ENCODE results near the gene THRSP. TPM values are rescaled to one million over a fixed set of nuclear protein-coding genes. Genes with fewer than 3 reads are reported as not detected.
"Not testable (repeated sequence)": the region's sequence is repeated elsewhere in the genome, so short reads cannot be mapped to it uniquely, and the experiment has no call there.

The THRSP gene
- total RNA-seq, 1 donor = not detected

- peak; percentile 81 for DNase-seq (ENCODE audit: low read depth)
- TF ChIP-seq CTCF (IDR thresholded peaks at IDR 0.05; ENCODE audit: insufficient read depth, low read depth, low read length) = no peak
- H3K4me3 ChIP-seq (ENCODE audit: low read depth, low read length) = no peak overlapping the region
Observed at GRCh38 chr11:78080818-78081495, 17.3 kb downstream of the THRSP start.

- no peak for TF ChIP-seq CTCF (IDR thresholded peaks at IDR 0.05; ENCODE audit: insufficient read depth, low read depth, low read length)
- H3K4me3 ChIP-seq (ENCODE audit: low read depth, low read length) = no peak overlapping the region
- DNase-seq (ENCODE audit: low read depth) = no peak
Observed at GRCh38 chr11:78081583-78081982, 17.9 kb downstream of the THRSP start.

GRCh38 chr11:78082146-78082545 lies 18.5 kb downstream of the THRSP start:
- TF ChIP-seq CTCF (IDR thresholded peaks at IDR 0.05; ENCODE audit: insufficient read depth, low read depth, low read length) = no peak
- DNase-seq (ENCODE audit: low read depth) = no peak
- no peak overlapping the region for H3K4me3 ChIP-seq (ENCODE audit: low read depth, low read length)

- no peak overlapping the region for H3K4me3 ChIP-seq (ENCODE audit: low read depth, low read length)
- no peak for DNase-seq (ENCODE audit: low read depth)
- no peak for TF ChIP-seq CTCF (IDR thresholded peaks at IDR 0.05; ENCODE audit: insufficient read depth, low read depth, low read length)
Observed at GRCh38 chr11:78083021-78083420, 19.4 kb downstream of the THRSP start.

- H3K4me3 ChIP-seq (ENCODE audit: low read depth, low read length) = not testable (repeated sequence)
- DNase-seq (ENCODE audit: low read depth) = peak; percentile 25
Observed at GRCh38 chr11:78084506-78084905, 20.8 kb downstream of the THRSP start.

GRCh38 chr11:78085972-78086371 lies 22.3 kb downstream of the THRSP start:
- no peak for TF ChIP-seq CTCF (IDR thresholded peaks at IDR 0.05; ENCODE audit: insufficient read depth, low read depth, low read length)
- no peak overlapping the region for H3K4me3 ChIP-seq (ENCODE audit: low read depth, low read length)
- DNase-seq (ENCODE audit: low read depth) = no peak

GRCh38 chr11:78086521-78087074 lies 22.9 kb downstream of the THRSP start:
- DNase-seq (ENCODE audit: low read depth); H3K4me3 ChIP-seq (ENCODE audit: low read depth, low read length): not testable (repeated sequence)

- H3K4me3 ChIP-seq (ENCODE audit: low read depth, low read length) = no peak overlapping the region
- no peak for TF ChIP-seq CTCF (IDR thresholded peaks at IDR 0.05; ENCODE audit: insufficient read depth, low read depth, low read length)
- DNase-seq (ENCODE audit: low read depth) = no peak
Observed at GRCh38 chr11:78094250-78094649, 30.6 kb downstream of the THRSP start.
